ENCODE data around the gene ELAVL2. TPM values are rescaled to one million over a fixed set of nuclear protein-coding genes. Genes with fewer than 3 reads are reported as not detected.

Gene ELAVL2
- total RNA-seq, 6 experiments from 2014 or later: not detected

GRCh38 chr9:23665051-23665450 is 161.0 kb downstream of the ELAVL2 start:
- intact Hi-C loops (cut with DNase I): no loop called here
- Histone ChIP-seq H3K27me3 (no peaks in the 10 kb centered on the region), H3K4me1 (peaks cover 0 to 13% (median 0%) of the 10 kb centered on the region in 4 donors), H3K27ac (no peak overlapping the region), H3K36me3 (no peaks in the 10 kb centered on the region), H3K4me3 (no peak overlapping the region), H3K9me3 (no peaks in the 10 kb centered on the region)
- no peak for TF ChIP-seq CTCF (IDR thresholded peaks at IDR 0.05)
- 58% methylated on average over 3 of the region's 3 CpGs for WGBS (ENCODE audit: insufficient coverage, low coverage, low lambda C conversion rate, missing lambda C conversion rate)
- DNase-seq (no peak), ATAC-seq (no peak)

GRCh38 chr9:23663946-23664345 is 162.1 kb downstream of the ELAVL2 start:
- TF ChIP-seq CTCF (IDR thresholded peaks at IDR 0.05) (no peak), POLR2A (IDR thresholded peaks at IDR 0.05) (no peak)
- H3K27ac ChIP-seq: no peak overlapping the region
- H3K4me3 ChIP-seq: no peak overlapping the region
- DNase-seq: no peak
- H3K27me3 ChIP-seq: no peaks in the 10 kb centered on the region
- peaks cover 0 to 13% (median 0%) of the 10 kb centered on the region in 4 donors for H3K4me1 ChIP-seq
- intact Hi-C loops (cut with DNase I): no loop called here
- ATAC-seq: no peak
- H3K9me3 ChIP-seq: no peaks in the 10 kb centered on the region
- H3K36me3 ChIP-seq: no peaks in the 10 kb centered on the region

GRCh38 chr9:23663536-23663935 is 162.5 kb downstream of the ELAVL2 start:
- ATAC-seq (no peak), DNase-seq (no peak)
- intact Hi-C loops (cut with DNase I): no loop called here
- WGBS (ENCODE audit: insufficient coverage, low coverage, low lambda C conversion rate, missing lambda C conversion rate): 75% methylated on average over 6 of the region's 6 CpGs
- Histone ChIP-seq H3K9me3 (no peaks in the 10 kb centered on the region), H3K4me1 (peaks cover 0 to 13% (median 0%) of the 10 kb centered on the region in 4 donors), H3K27me3 (no peaks in the 10 kb centered on the region), H3K36me3 (no peaks in the 10 kb centered on the region), H3K4me3 (no peak overlapping the region), H3K27ac (no peak overlapping the region)
- no peak for TF ChIP-seq CTCF (IDR thresholded peaks at IDR 0.05)
- TF ChIP-seq POLR2A (IDR thresholded peaks at IDR 0.05): no peak

GRCh38 chr9:23663125-23663524 is 162.9 kb downstream of the ELAVL2 start:
- TF ChIP-seq POLR2A (IDR thresholded peaks at IDR 0.05) (no peak), CTCF (IDR thresholded peaks at IDR 0.05) (no peak)
- Histone ChIP-seq H3K4me1 (peaks cover 0 to 13% (median 0%) of the 10 kb centered on the region in 4 donors), H3K27me3 (no peaks in the 10 kb centered on the region), H3K36me3 (no peaks in the 10 kb centered on the region), H3K4me3 (no peak overlapping the region), H3K27ac (no peak overlapping the region), H3K9me3 (no peaks in the 10 kb centered on the region)
- WGBS (ENCODE audit: insufficient coverage, low coverage, low lambda C conversion rate, missing lambda C conversion rate): 70% methylated on average over 2 of the region's 2 CpGs
- no peak for DNase-seq
- intact Hi-C loops (cut with DNase I): no loop called here
- ATAC-seq: no peak

DNA sequence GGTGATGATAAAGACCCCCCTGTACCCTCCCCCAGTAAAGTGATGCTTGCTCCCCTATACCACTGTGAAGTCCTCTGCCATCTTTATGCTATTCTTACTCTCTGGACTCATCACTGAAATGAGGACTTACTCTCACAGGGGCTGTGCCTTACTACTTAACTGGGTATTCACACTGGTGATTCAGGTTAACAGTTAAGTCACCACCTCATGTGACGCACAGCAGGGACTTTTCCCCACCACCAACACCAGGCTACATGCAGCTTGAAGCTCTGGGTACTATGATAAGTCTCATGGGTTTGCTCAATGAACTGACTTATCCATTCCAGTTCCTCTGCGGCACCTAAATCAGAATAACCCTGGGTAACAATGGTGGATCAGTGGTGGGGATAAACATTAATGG is 163.7 kb downstream of the ELAVL2 start:
- H3K4me3 ChIP-seq: no peak overlapping the region
- H3K9me3 ChIP-seq: no peaks in the 10 kb centered on the region
- intact Hi-C loops (cut with DNase I): no loop called here
- H3K4me1 ChIP-seq: peaks cover 0 to 13% (median 0%) of the 10 kb centered on the region in 4 donors
- H3K27ac ChIP-seq: no peak overlapping the region
- no peaks in the 10 kb centered on the region for H3K27me3 ChIP-seq
- ATAC-seq: no peak
- DNase-seq: no peak
- H3K36me3 ChIP-seq: no peaks in the 10 kb centered on the region
- 79% methylated on average over 2 of the region's 2 CpGs for WGBS (ENCODE audit: insufficient coverage, low coverage, low lambda C conversion rate, missing lambda C conversion rate)
- no peak for TF ChIP-seq CTCF (IDR thresholded peaks at IDR 0.05)
- TF ChIP-seq POLR2A (IDR thresholded peaks at IDR 0.05): no peak

All from right lobe of liver (tissue), 6 donors.